NCI-H1436 treated with DMSO at 0.1 percent for 48 hours (cell line): ENCODE data around the gene TLCD2.
A peak's percentile ranks its signal among the peaks of the same experiment; 100 is the strongest.
"Not testable (repeated sequence)": the region's sequence is repeated elsewhere in the genome, so short reads cannot be mapped to it uniquely, and the experiment has no call there.

Experiments used
- DNase-seq: peaks from one replicate; lab custom pipeline; 2025; lab: John Stamatoyannopoulos, UW

Gene TLCD2

GRCh38 chr17:1735834-1736347 lies 25.7 kb upstream of the TLCD2 start:
- no peak for DNase-seq

GRCh38 chr17:1735418-1735817 lies 25.2 kb upstream of the TLCD2 start:
- no peak for DNase-seq

- DNase-seq, result no peak
These were observed 23.6 kb upstream of the TLCD2 start for GRCh38 chr17:1733759-1734158.

DNA sequence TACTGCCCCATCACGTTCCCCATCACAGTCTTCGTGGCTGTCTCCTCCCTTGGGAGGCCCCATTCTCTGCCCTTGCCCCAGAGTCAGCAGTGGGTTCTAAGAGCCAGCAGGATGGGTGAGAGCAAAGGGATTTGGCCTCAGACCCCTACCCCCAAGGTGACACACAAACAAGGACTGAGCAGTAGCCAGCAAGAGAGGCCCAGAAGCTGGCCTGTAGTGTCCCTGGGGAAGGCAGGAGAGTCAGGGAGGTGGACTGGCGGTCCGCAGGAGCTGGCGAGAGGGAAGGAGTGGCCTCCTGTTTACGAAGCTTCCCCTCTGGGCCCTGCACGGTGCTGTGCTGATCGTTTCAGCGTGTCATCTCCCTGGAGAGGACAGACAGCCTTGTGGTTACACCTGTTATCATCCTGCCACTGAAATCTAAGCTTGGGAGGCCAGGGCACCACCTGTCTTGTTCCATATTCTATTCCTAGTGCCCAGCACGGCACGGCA lies 22.7 kb upstream of the TLCD2 start:
- no peak for DNase-seq

- DNase-seq, result no peak
These were observed 22.2 kb upstream of the TLCD2 start for GRCh38 chr17:1732241-1732832.

DNA sequence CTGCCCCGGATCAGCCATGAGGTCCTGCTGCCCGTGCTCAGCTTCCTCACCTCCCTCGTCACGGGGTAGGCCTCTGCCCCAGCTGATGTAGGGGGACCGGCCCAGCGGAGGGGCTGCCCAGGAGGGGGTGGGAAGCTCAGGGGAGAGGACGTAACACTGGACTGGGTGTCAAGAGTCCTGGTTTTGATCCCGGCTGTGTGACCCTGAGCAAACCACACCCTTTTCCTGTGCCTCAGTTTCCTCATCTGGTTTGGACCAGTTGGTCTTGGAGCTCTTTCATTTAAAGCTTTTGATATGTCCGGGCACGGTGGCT lies 21.0 kb upstream of the TLCD2 start:
- no peak for DNase-seq

DNA sequence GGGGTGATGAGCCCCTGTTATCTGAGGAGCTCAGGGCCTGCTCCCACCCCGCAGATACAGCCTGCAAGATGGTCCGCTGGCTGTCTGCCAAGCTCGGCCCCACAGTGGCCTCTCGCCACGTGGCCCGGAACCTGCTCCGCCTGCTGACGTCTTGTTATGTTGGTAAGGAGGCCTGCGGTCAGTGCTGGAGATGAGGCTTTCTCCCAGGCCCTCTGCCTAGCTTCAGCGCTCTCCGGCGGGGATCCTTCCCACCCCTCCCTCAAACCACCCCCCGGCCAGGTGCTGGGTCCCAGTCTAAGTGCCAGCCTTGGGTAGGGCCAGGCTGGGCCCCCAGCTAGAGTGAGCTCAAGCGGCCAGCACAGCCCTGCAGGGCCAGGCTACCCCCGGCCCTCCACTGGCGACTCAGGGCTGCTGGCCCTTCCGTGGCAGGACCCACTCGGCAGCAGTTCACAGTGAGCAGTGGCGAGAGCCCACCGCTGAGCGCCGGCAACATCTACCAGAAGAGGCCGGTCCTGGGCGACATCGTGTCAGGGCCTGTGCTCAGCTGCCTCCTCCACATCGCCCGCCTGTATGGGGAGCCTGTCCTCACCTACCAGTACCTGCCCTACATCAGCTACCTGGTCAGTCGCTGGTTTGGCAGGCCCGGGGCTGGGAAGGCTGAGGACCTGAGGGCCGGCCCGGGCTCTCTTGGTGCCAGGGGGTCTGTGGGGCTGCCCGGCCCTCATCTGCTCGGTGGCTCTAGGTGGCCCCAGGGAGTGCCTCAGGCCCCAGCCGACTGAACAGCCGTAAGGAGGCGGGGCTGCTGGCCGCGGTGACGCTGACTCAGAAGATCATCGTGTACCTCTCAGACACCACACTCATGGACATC lies 20.4 kb upstream of the TLCD2 start:
- no peak for DNase-seq

- no peak for DNase-seq
These were observed 19.8 kb upstream of the TLCD2 start for GRCh38 chr17:1729966-1730325.

DNA sequence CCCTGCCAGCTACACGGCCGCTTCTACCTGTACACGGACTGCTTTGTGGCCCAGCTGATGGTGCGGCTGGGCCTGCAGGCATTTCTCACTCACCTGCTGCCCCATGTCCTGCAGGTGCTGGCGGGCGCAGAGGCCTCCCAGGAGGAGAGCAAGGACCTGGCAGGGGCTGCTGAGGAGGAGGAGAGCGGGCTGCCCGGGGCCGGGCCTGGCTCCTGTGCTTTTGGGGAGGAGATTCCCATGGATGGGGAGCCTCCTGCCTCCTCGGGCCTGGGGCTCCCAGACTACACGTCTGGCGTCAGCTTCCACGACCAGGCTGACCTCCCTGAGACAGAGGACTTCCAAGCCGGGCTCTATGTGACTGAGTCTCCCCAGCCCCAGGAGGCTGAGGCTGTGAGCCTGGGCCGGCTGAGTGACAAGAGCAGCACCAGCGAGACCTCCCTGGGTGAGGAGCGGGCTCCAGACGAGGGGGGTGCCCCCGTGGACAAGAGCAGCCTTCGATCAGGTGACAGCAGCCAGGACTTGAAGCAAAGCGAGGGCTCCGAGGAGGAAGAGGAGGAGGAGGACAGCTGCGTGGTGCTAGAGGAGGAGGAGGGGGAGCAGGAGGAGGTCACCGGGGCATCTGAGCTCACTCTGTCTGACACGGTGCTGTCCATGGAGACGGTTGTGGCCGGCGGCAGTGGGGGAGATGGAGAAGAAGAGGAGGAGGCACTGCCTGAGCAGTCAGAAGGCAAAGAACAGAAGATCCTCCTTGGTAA lies 17.9 kb upstream of the TLCD2 start:
- DNase-seq, result no peak

- DNase-seq, result no peak
These were observed 17.1 kb upstream of the TLCD2 start for GRCh38 chr17:1727258-1727789.

GRCh38 chr17:1726626-1727257 lies 16.6 kb upstream of the TLCD2 start:
- no peak for DNase-seq

DNA sequence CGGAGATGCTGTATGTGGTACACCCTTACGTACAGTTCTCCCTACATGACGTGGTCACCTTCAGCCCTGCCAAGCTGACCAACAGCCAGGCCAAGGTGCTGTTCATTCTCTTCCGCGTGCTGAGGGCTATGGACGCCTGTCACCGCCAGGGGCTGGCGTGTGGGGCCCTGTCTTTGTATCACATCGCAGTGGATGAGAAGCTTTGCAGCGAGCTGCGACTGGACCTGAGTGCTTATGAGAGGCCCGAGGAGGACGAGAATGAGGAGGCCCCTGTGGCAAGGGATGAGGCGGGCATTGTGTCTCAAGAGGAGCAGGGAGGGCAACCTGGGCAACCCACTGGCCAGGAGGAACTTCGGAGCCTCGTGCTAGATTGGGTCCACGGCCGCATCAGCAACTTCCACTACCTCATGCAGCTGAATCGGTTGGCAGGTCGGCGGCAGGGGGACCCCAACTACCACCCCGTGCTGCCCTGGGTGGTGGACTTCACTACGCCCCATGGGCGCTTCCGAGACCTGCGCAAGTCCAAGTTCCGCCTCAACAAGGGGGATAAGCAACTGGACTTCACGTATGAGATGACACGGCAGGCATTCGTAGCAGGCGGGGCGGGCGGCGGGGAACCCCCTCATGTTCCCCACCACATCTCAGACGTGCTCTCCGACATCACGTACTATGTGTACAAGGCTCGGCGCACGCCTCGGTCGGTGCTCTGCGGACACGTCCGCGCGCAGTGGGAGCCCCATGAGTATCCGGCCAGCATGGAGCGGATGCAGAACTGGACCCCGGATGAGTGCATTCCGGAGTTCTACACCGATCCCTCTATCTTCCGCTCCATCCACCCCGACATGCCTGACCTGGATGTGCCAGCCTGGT lies 15.7 kb upstream of the TLCD2 start:
- DNase-seq, result no peak

GRCh38 chr17:1724869-1725641 lies 14.9 kb upstream of the TLCD2 start:
- DNase-seq, result no peak

DNA sequence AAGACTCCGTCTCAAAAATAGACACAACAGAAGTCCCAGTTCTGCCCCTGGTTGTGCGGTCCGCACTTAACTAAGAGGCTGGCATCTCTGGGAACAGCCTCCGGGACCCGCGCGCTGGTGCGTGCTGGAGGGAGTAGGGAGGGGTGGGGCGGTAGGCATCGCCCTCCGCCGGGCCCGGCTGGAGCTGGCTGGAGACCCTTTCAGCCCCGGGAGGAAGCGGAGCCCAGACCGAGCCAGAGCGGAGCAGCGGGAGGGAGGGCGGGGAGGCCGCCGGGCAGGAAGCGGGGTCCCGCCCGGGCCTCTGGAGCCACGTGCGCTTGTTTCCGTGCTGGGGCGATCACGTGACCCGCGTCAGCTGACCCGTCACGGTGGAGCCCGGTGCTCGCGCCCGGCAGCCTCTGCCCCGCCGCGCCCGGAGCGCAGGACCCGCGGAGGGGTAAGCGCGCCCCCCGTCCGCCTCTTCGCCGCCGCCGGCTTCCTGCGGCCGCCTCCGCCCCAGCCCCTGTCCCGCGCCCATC lies 14.2 kb upstream of the TLCD2 start, which contains the start of gene WDR81:
WDR81 (plus strand) TSS at position 354 of the 518 bp plus-strand sequence. CDS start 256 bp downstream, outside the sequence.
- DNase-seq, result no peak

DNA sequence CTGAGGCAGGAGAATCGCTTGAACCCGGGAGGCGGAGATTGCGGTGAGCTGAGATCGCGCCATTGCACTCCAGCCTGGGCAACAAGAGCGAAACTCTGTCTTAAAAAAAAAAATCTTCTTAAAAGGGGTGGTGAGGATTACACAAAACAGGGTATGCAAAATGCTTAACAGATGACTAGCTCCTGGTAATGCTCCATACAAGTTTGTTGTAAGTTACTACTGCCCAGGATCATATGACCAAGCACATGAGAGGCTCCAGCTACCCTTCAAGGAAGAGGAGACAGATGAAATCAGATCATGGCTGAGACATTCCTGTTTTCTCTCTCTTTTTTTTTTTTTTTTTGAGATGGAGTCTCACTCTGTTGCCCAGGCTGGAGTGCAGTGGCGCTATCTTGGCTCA lies 11.8 kb upstream of the TLCD2 start:
- not testable (repeated sequence) for DNase-seq

- no peak for DNase-seq
These were observed 10.7 kb upstream of the TLCD2 start for GRCh38 chr17:1720856-1721386.

DNA sequence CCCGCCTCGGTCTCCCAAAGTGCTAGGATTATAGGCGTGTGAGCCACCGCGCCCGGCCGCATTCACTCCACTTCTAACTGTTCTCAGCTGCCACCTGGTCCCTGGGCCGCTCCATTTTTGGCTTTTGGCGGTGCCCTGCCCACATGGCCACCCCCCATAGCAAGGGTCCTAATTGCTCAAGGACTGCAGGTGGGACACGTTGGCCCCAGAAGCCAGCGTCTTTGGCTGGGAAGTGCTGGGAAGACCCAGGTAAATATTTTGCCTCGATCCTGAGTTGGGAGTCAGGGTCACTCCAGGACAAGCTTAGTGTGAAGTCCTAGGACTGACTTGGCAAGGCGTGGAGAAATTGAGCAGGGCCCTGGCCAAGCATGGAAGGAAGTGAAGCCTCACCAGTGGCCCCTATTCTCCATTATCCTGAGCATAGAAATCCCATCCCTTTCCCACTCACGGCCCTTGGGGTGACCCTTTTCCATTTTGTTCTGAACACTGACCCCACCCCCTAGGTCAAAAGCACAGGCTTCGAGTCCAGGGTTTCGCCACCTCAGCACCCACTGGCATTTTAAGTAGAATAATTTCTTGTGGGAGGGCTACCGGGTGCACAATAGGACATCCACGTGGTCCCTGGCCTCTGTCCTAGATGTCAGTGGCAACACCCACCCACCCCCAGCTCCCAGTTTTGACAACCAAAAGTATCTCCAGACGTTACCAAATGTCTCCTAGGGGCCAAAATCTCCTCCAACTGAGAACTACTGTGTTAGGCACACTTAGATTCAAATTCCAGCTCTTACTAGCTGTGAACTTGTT lies 8.4 kb upstream of the TLCD2 start:
- DNase-seq, result no peak

DNA sequence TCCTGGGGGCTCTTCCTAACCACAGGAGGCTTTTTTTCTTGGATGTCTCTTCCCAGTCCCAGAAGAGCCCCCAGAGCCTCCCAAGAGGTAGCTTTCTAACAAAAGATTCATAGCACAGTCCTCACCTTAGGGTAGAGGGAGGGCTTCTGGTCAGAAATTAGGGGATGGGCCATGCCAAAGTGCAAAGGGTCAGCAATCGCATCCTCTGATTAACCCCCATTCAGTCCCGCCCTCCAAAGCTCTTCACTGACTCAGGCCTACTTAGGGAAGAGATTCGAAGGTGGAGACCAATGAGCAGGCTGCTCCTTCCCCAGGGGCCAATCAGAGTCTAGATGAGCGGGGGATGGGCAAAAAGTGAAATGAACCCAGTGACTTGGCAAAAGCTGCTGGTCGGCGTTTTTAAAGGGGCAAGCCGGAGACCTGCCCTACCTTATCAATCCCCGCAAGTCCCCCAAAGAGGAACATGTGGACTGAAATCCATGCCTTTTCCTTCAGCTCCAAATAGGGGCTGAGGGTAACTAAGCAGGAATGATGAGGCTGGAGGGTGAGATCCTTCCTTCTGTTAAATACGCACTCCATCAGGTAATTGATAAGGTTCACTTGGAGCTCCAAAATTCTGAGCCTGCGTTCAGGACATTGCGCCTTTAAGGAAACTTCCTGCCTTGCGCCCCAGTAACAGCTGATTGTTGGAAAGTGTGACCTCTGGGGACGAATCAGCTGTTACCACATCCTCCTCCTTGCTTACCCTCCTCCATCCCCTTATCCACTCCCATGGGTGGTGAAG lies 6.9 kb upstream of the TLCD2 start:
- peak; percentile 94 for DNase-seq
